DMS153 treated with DMSO at 0.1 percent for 48 hours (cell line): Measurements from ENCODE around the gene FGF16.
"Not testable (repeated sequence)": the region's sequence is repeated elsewhere in the genome, so short reads cannot be mapped to it uniquely, and the experiment has no call there.

ENCODE experiments used
- DNase-seq: peaks from one replicate; lab custom pipeline; 2025; ENCODE audit not compliant: unreplicated experiment; lab: John Stamatoyannopoulos, UW

Gene FGF16

GRCh38 chrX:77446908-77447652, at the start of gene FGF16:
Gene FGF16 (plus strand): TSS chrX:77447389. CDS start chrX:77447675, 286 bp downstream.
- DNase-seq, result no peak

- no peak for DNase-seq
Measured at GRCh38 chrX:77398330-77398954, 48.7 kb upstream of the FGF16 start.

GRCh38 chrX:77404419-77404818, 42.8 kb upstream of the FGF16 start:
- no peak for DNase-seq

GRCh38 chrX:77407821-77408220, 39.4 kb upstream of the FGF16 start:
- DNase-seq, result not testable (repeated sequence)

GRCh38 chrX:77412631-77413030, 34.6 kb upstream of the FGF16 start:
- no peak for DNase-seq

- no peak for DNase-seq
Measured at GRCh38 chrX:77415161-77415560, 32.0 kb upstream of the FGF16 start.

GRCh38 chrX:77415882-77416281, 31.3 kb upstream of the FGF16 start:
- DNase-seq, result no peak

- no peak for DNase-seq
Measured at GRCh38 chrX:77422891-77423648, 24.1 kb upstream of the FGF16 start.

- DNase-seq, result no peak
Measured at GRCh38 chrX:77426811-77427210, 20.4 kb upstream of the FGF16 start.

- no peak for DNase-seq
Measured at GRCh38 chrX:77427611-77428010, 19.6 kb upstream of the FGF16 start.

- DNase-seq, result no peak
Measured at GRCh38 chrX:77428551-77428950, 18.6 kb upstream of the FGF16 start.

- DNase-seq, result no peak
Measured at GRCh38 chrX:77431227-77431626, 16.0 kb upstream of the FGF16 start.

- no peak for DNase-seq
Measured at GRCh38 chrX:77433001-77433400, 14.2 kb upstream of the FGF16 start.

- DNase-seq, result no peak
Measured at GRCh38 chrX:77434962-77435361, 12.2 kb upstream of the FGF16 start.

- DNase-seq, result no peak
Measured at GRCh38 chrX:77436271-77436670, 10.9 kb upstream of the FGF16 start.

GRCh38 chrX:77436682-77437081, 10.5 kb upstream of the FGF16 start:
- no peak for DNase-seq

- DNase-seq, result no peak
Measured at GRCh38 chrX:77440330-77440729, 6.9 kb upstream of the FGF16 start.

- DNase-seq, result no peak
Measured at GRCh38 chrX:77441033-77441432, 6.2 kb upstream of the FGF16 start.

- no peak for DNase-seq
Measured at GRCh38 chrX:77441479-77441878, 5.7 kb upstream of the FGF16 start.

GRCh38 chrX:77442728-77443127, 4.5 kb upstream of the FGF16 start:
- DNase-seq, result no peak

- DNase-seq, result no peak
Measured at GRCh38 chrX:77444075-77444474, 3.1 kb upstream of the FGF16 start.

GRCh38 chrX:77444545-77444944, 2.6 kb upstream of the FGF16 start:
- DNase-seq, result no peak
